A673 (cell line): ENCODE measurements around the gene PCARE. TPM values are rescaled to one million over a fixed set of nuclear protein-coding genes. Genes with fewer than 3 reads are reported as not detected.

Source experiments
- BruUV-seq: library from RNA; stranded (reverse); fragments of 400-500 nt; replicated peaks from 2 replicates; lab custom pipeline; 2021; lab: Mats Ljungman, UMichigan
- CTCF ChIA-PET: fragments of 300-600 bp; sonication (Branson Sonifier 250); formaldehyde crosslinking; loops from one replicate; lab custom pipeline; 2022; ENCODE audit warnings: antibody characterized with exemption; lab: Charles Lee
- POLR2A ChIA-PET: fragments of 300-600 bp; sonication (Branson Sonifier 250); formaldehyde crosslinking; loops from one replicate; lab custom pipeline; 2022; ENCODE audit warnings: antibody characterized with exemption; ENCODE audit not compliant: low non-redundant PET; lab: Charles Lee
- DNase-seq: peaks from one replicate; pipeline ENCODE4 v3.0.0-alpha.2; 2015; ENCODE audit warnings: low spot score
- H3K27ac ChIP-seq: fragments of 200-600 bp; sonication (generic); 2 replicates; pipeline ENCODE4 v1.5.1; 2016; ENCODE audit warnings: mixed run types, low read depth, mild to moderate bottlenecking, mixed read lengths, antibody characterized with exemption, low read length; ENCODE audit not compliant: poor library complexity, severe bottlenecking
- H3K27me3 ChIP-seq: fragments of 200-600 bp; sonication (generic); replicated peaks from 2 replicates; pipeline ENCODE4 v1.6.1; 2017; ENCODE audit warnings: mixed run types, low read depth, mild to moderate bottlenecking, mixed read lengths, antibody characterized with exemption, low read length; ENCODE audit not compliant: insufficient read depth, poor library complexity
- H3K36me3 ChIP-seq: fragments of 200-600 bp; sonication (generic); 2 replicates; pipeline ENCODE4 v1.6.1; 2016; ENCODE audit warnings: mixed run types, mild to moderate bottlenecking, mixed read lengths, antibody characterized with exemption, low read length; ENCODE audit not compliant: insufficient read depth, poor library complexity, severe bottlenecking
- H3K4me1 ChIP-seq: fragments of 200-600 bp; sonication (generic); 2 replicates; pipeline ENCODE4 v1.6.1; 2017; ENCODE audit warnings: mixed run types, mild to moderate bottlenecking, mixed read lengths, antibody characterized with exemption, low read length; ENCODE audit not compliant: insufficient read depth, poor library complexity, severe bottlenecking
- H3K4me3 ChIP-seq: fragments of 200-600 bp; sonication (generic); 2 replicates; pipeline ENCODE4 v1.5.1; 2016; ENCODE audit warnings: low read depth, mixed run types, mild to moderate bottlenecking, mixed read lengths, low read length; ENCODE audit not compliant: poor library complexity, severe bottlenecking
- H3K9me3 ChIP-seq: fragments of 200-600 bp; sonication (generic); 2 replicates; pipeline ENCODE4 v1.6.1; 2016; ENCODE audit warnings: mixed run types, low read depth, mild to moderate bottlenecking, mixed read lengths, antibody characterized with exemption, low read length; ENCODE audit not compliant: poor library complexity, severe bottlenecking
- EZH2 ChIP-seq: fragments of 200-600 bp; sonication (generic); IDR thresholded peaks from 2 replicates; pipeline ENCODE4 v1.6.1; 2017; ENCODE audit warnings: borderline replicate concordance, low read depth, mild to moderate bottlenecking, mixed read lengths, antibody characterized with exemption, low read length; ENCODE audit not compliant: poor library complexity, severe bottlenecking
- intact Hi-C: fragments of 100-400 bp; cut with micrococcal nuclease; formaldehyde crosslinking; loops from one replicate; pipeline ENCODE4 v1.10.0; 2022; ENCODE audit not compliant: unreplicated experiment
- total RNA-seq: library from RNA; stranded (reverse); gene quantifications from 2 replicates; pipeline ENCODE4 v1.2.3, GENCODE V29; 2021
- TF ChIP-seq, protein P1 (sequence below): fragments of 300-800, 200-600 bp; sonication (generic); conservative IDR thresholded peaks from 2 replicates; pipeline ENCODE4 v1.5.1; 2017; ENCODE audit warnings: low read depth, mild to moderate bottlenecking, antibody characterized with exemption, low read length, moderate library complexity, mixed read lengths

PCARE gene
- total RNA-seq, 1 experiment from 2014 or later = not detected

GRCh38 chr2:29070526-29070925 is 3.8 kb downstream of the PCARE start:
- Histone ChIP-seq H3K36me3 (no peaks in the 10 kb centered on the region), H3K27ac (no peak overlapping the region), H3K9me3 (no peaks in the 10 kb centered on the region), H3K4me1 (no peaks in the 10 kb centered on the region), H3K4me3 (no peak overlapping the region), H3K27me3 (no peaks in the 10 kb centered on the region)
- intact Hi-C loops = no loop called here
- TF ChIP-seq EZH2 = no peak
- TF ChIP-seq, protein P1, sequence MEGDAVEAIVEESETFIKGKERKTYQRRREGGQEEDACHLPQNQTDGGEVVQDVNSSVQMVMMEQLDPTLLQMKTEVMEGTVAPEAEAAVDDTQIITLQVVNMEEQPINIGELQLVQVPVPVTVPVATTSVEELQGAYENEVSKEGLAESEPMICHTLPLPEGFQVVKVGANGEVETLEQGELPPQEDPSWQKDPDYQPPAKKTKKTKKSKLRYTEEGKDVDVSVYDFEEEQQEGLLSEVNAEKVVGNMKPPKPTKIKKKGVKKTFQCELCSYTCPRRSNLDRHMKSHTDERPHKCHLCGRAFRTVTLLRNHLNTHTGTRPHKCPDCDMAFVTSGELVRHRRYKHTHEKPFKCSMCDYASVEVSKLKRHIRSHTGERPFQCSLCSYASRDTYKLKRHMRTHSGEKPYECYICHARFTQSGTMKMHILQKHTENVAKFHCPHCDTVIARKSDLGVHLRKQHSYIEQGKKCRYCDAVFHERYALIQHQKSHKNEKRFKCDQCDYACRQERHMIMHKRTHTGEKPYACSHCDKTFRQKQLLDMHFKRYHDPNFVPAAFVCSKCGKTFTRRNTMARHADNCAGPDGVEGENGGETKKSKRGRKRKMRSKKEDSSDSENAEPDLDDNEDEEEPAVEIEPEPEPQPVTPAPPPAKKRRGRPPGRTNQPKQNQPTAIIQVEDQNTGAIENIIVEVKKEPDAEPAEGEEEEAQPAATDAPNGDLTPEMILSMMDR = no peak
- BruUV-seq = no TSS peak
- DNase-seq = no peak
- ChIA-PET CTCF (no interaction called here), POLR2A (no interaction called here)

- POLR2A ChIA-PET = no interaction called here
- no peak for DNase-seq
- Histone ChIP-seq H3K4me3 (no peak overlapping the region), H3K4me1 (no peaks in the 10 kb centered on the region), H3K27me3 (no peaks in the 10 kb centered on the region), H3K9me3 (no peaks in the 10 kb centered on the region), H3K36me3 (no peaks in the 10 kb centered on the region), H3K27ac (no peak overlapping the region)
- CTCF ChIA-PET = no interaction called here
- intact Hi-C loops = no loop called here
- BruUV-seq = no TSS peak
- TF ChIP-seq, protein P1 = no peak
- no peak for TF ChIP-seq EZH2
Measured at GRCh38 chr2:29068513-29068912, 5.8 kb downstream of the PCARE start.

DNA sequence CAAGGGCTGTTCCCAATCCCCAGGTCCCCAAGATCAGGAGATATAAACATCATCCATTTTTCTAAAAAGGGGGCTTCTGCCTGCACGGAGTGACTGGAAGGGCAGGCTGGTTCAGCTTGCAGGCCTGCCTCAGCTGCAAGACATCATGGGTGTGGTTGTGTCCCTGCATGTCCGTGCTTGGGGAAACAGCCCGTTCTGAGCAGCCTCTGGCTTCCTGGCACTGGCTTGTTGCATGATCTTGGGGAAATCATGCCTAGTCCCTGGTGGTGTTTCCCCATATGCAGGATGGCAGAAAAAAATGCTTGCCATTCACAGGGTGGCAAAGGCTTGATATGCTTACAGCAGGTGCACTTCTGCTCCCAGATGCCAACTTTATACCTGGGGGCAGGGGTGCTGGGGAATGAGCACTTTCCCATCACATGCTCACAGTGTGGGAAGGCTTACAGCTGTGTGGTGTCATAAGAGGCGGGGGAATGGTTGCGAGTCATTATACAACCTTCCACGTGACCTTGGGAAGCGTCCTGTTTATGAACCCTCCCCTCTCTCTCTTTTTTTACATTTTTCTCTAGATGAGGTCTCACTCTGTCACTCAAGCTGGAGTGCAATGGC is 7.2 kb downstream of the PCARE start:
- no peaks in the 10 kb centered on the region for H3K9me3 ChIP-seq
- H3K27ac ChIP-seq = no peak overlapping the region
- no peaks in the 10 kb centered on the region for H3K36me3 ChIP-seq
- no TSS peak for BruUV-seq
- no peaks in the 10 kb centered on the region for H3K27me3 ChIP-seq
- no peaks in the 10 kb centered on the region for H3K4me1 ChIP-seq
- no peak for DNase-seq
- TF ChIP-seq, protein P1 = no peak
- TF ChIP-seq EZH2 = no peak
- ChIA-PET POLR2A (no interaction called here), CTCF (no interaction called here)
- intact Hi-C loops = no loop called here
- no peak overlapping the region for H3K4me3 ChIP-seq
